Activated CD8-positive, alpha-beta memory T cell treated with anti-CD3 and anti-CD28 coated beads for 36 hours (primary cell): ENCODE results near the gene TMPRSS9. TPM values are rescaled to one million over a fixed set of nuclear protein-coding genes. Genes with fewer than 3 reads are reported as not detected.
"Not testable (repeated sequence)": the region's sequence is repeated elsewhere in the genome, so short reads cannot be mapped to it uniquely, and the experiment has no call there.

ENCODE experiments used
- CTCF ChIA-PET: fragments of 350-600 bp; sonication (Branson Sonifier 250); formaldehyde crosslinking; loops from one replicate; lab custom pipeline; 2021; ENCODE audit warnings: antibody characterized with exemption; lab: Charles Lee
- POLR2A ChIA-PET: fragments of 350-600 bp; sonication (Branson Sonifier 250); formaldehyde crosslinking; loops from one replicate; lab custom pipeline; 2021; ENCODE audit warnings: antibody characterized with exemption; lab: Charles Lee
- total RNA-seq, 2 experiments: library from RNA; stranded (reverse); gene quantifications; one replicate each; pipeline ENCODE4 v1.2.3, GENCODE V29; 2021

TMPRSS9 gene
- total RNA-seq, 2 experiments from 2014 or later, result not detected

GRCh38 chr19:2338055-2338615 lies 21.9 kb upstream of the TMPRSS9 start:
- POLR2A ChIA-PET, result no interaction called here
- CTCF ChIA-PET, result no interaction called here

- ChIA-PET CTCF (no interaction called here), POLR2A (interaction anchor here (0.7 kb wide), 1 partner anchor 13 kb away, joined by 3 read pairs; no protein-coding TSS in a partner anchor)
Observed at GRCh38 chr19:2338751-2339643, 21.1 kb upstream of the TMPRSS9 start.

GRCh38 chr19:2339644-2340310 lies 20.3 kb upstream of the TMPRSS9 start:
- POLR2A ChIA-PET, result no interaction called here
- CTCF ChIA-PET, result no interaction called here

GRCh38 chr19:2340496-2341243 lies 19.4 kb upstream of the TMPRSS9 start:
- ChIA-PET POLR2A (no interaction called here), CTCF (no interaction called here)

- POLR2A ChIA-PET, result no interaction called here
- CTCF ChIA-PET, result no interaction called here
Observed at GRCh38 chr19:2341244-2341751, 18.8 kb upstream of the TMPRSS9 start.

GRCh38 chr19:2341982-2342381 lies 18.1 kb upstream of the TMPRSS9 start:
- ChIA-PET POLR2A (no interaction called here), CTCF (no interaction called here)

GRCh38 chr19:2342656-2343288 lies 17.3 kb upstream of the TMPRSS9 start:
- POLR2A ChIA-PET, result no interaction called here

GRCh38 chr19:2343289-2343982 lies 16.6 kb upstream of the TMPRSS9 start:
- ChIA-PET CTCF (no interaction called here), POLR2A (no interaction called here)

More at GRCh38 chr19:2342656-2343288, 17.3 kb upstream of the TMPRSS9 start:
- CTCF ChIA-PET, result no interaction called here

GRCh38 chr19:2344381-2344870 lies 15.6 kb upstream of the TMPRSS9 start:
- CTCF ChIA-PET, result no interaction called here
- POLR2A ChIA-PET, result no interaction called here

- ChIA-PET POLR2A (no interaction called here), CTCF (no interaction called here)
Observed at GRCh38 chr19:2345076-2345475, 15.0 kb upstream of the TMPRSS9 start.

GRCh38 chr19:2345794-2346663 lies 14.0 kb upstream of the TMPRSS9 start:
- POLR2A ChIA-PET, result no interaction called here
- CTCF ChIA-PET, result no interaction called here

- CTCF ChIA-PET, POLR2A ChIA-PET: not testable (repeated sequence)
Observed at GRCh38 chr19:2349818-2350217, 10.2 kb upstream of the TMPRSS9 start.

- ChIA-PET CTCF (no interaction called here), POLR2A (interaction anchor here (0.7 kb wide), 1 partner anchor 43 kb away, joined by 3 read pairs; no protein-coding TSS in a partner anchor)
Observed at GRCh38 chr19:2350656-2351055, 9.4 kb upstream of the TMPRSS9 start.

GRCh38 chr19:2351591-2351990 lies 8.5 kb upstream of the TMPRSS9 start:
- ChIA-PET CTCF (no interaction called here), POLR2A (no interaction called here)

GRCh38 chr19:2352121-2352520 lies 7.9 kb upstream of the TMPRSS9 start:
- CTCF ChIA-PET, result interaction anchor here (0.5 kb wide), 1 partner anchor 263 kb away, joined by 3 read pairs; no protein-coding TSS in a partner anchor
- POLR2A ChIA-PET, result no interaction called here

- ChIA-PET CTCF (no interaction called here), POLR2A (no interaction called here)
Observed at GRCh38 chr19:2353159-2353886, 6.7 kb upstream of the TMPRSS9 start.
